Measurements from ENCODE around the gene CA10.

Gene CA10

GRCh38 chr17:51630101-51630671 is 528.3 kb downstream of the CA10 start:
- no peak for DNase-seq

GRCh38 chr17:51629232-51629631 is 529.3 kb downstream of the CA10 start:
- DNase-seq: no peak

- no peak for DNase-seq
Observed at GRCh38 chr17:51627779-51628178, 530.7 kb downstream of the CA10 start.

GRCh38 chr17:51618476-51618875 is 540.0 kb downstream of the CA10 start:
- DNase-seq: no peak

- no peak for DNase-seq
Observed at GRCh38 chr17:51617986-51618385, 540.5 kb downstream of the CA10 start.

GRCh38 chr17:51613255-51613654 is 545.3 kb downstream of the CA10 start:
- no peak for DNase-seq

- DNase-seq: no peak
Observed at GRCh38 chr17:51612692-51613091, 545.8 kb downstream of the CA10 start.

- DNase-seq: no peak
Observed at GRCh38 chr17:51611585-51611984, 546.9 kb downstream of the CA10 start.

GRCh38 chr17:51610834-51611233 is 547.7 kb downstream of the CA10 start:
- no peak for DNase-seq

GRCh38 chr17:51610155-51610554 is 548.4 kb downstream of the CA10 start:
- no peak for DNase-seq

- DNase-seq: no peak
Observed at GRCh38 chr17:51608251-51608933, 550.1 kb downstream of the CA10 start.

- DNase-seq: no peak
Observed at GRCh38 chr17:51607512-51607911, 551.0 kb downstream of the CA10 start.

- no peak for DNase-seq
Observed at GRCh38 chr17:51604299-51605020, 554.1 kb downstream of the CA10 start.

GRCh38 chr17:51601622-51602261 is 556.8 kb downstream of the CA10 start:
- no peak for DNase-seq

- no peak for DNase-seq
Observed at GRCh38 chr17:51598824-51599223, 559.7 kb downstream of the CA10 start.

- no peak for DNase-seq
Observed at GRCh38 chr17:51597345-51597744, 561.2 kb downstream of the CA10 start.

GRCh38 chr17:51595826-51596398 is 562.6 kb downstream of the CA10 start:
- DNase-seq: no peak

GRCh38 chr17:51590071-51590656 is 568.4 kb downstream of the CA10 start:
- no peak for DNase-seq

- no peak for DNase-seq
Observed at GRCh38 chr17:51588063-51588462, 570.5 kb downstream of the CA10 start.

- DNase-seq: no peak
Observed at GRCh38 chr17:51587516-51587915, 571.0 kb downstream of the CA10 start.

- no peak for DNase-seq
Observed at GRCh38 chr17:51585514-51586104, 572.9 kb downstream of the CA10 start.

- DNase-seq: no peak
Observed at GRCh38 chr17:51580869-51581268, 577.6 kb downstream of the CA10 start.
